ENCODE measurements around the gene GTF2H3.

GRCh38 chr12:123681605-123682004 lies 48.0 kb downstream of the GTF2H3 start:
- TF ChIP-seq, protein P1, sequence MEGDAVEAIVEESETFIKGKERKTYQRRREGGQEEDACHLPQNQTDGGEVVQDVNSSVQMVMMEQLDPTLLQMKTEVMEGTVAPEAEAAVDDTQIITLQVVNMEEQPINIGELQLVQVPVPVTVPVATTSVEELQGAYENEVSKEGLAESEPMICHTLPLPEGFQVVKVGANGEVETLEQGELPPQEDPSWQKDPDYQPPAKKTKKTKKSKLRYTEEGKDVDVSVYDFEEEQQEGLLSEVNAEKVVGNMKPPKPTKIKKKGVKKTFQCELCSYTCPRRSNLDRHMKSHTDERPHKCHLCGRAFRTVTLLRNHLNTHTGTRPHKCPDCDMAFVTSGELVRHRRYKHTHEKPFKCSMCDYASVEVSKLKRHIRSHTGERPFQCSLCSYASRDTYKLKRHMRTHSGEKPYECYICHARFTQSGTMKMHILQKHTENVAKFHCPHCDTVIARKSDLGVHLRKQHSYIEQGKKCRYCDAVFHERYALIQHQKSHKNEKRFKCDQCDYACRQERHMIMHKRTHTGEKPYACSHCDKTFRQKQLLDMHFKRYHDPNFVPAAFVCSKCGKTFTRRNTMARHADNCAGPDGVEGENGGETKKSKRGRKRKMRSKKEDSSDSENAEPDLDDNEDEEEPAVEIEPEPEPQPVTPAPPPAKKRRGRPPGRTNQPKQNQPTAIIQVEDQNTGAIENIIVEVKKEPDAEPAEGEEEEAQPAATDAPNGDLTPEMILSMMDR (IDR thresholded peaks at IDR 0.05), result no peak
- no peak for TF ChIP-seq EZH2 (IDR thresholded peaks at IDR 0.05)

Measured in neural progenitor cell (in vitro differentiated cells).